ENCODE data around the gene EEFSEC.
A peak's percentile ranks its signal among the peaks of the same experiment; 100 is the strongest.

Gene EEFSEC, protein sequence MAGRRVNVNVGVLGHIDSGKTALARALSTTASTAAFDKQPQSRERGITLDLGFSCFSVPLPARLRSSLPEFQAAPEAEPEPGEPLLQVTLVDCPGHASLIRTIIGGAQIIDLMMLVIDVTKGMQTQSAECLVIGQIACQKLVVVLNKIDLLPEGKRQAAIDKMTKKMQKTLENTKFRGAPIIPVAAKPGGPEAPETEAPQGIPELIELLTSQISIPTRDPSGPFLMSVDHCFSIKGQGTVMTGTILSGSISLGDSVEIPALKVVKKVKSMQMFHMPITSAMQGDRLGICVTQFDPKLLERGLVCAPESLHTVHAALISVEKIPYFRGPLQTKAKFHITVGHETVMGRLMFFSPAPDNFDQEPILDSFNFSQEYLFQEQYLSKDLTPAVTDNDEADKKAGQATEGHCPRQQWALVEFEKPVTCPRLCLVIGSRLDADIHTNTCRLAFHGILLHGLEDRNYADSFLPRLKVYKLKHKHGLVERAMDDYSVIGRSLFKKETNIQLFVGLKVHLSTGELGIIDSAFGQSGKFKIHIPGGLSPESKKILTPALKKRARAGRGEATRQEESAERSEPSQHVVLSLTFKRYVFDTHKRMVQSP

GRCh38 chr3:128153156-128154041 is at the start of gene EEFSEC:
Gene EEFSEC, plus strand, starts transcription at chr3:128153481. Its CDS starts 27 bp downstream, at chr3:128153508.
- DNase-seq (ENCODE audit: low read depth), result peak; percentile 30
- TF ChIP-seq, protein P1, sequence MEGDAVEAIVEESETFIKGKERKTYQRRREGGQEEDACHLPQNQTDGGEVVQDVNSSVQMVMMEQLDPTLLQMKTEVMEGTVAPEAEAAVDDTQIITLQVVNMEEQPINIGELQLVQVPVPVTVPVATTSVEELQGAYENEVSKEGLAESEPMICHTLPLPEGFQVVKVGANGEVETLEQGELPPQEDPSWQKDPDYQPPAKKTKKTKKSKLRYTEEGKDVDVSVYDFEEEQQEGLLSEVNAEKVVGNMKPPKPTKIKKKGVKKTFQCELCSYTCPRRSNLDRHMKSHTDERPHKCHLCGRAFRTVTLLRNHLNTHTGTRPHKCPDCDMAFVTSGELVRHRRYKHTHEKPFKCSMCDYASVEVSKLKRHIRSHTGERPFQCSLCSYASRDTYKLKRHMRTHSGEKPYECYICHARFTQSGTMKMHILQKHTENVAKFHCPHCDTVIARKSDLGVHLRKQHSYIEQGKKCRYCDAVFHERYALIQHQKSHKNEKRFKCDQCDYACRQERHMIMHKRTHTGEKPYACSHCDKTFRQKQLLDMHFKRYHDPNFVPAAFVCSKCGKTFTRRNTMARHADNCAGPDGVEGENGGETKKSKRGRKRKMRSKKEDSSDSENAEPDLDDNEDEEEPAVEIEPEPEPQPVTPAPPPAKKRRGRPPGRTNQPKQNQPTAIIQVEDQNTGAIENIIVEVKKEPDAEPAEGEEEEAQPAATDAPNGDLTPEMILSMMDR (conservative IDR thresholded peaks at IDR 0.05; ENCODE audit: low read depth, low read length), result no peak
- peak within 1 kb of the TSS; percentile 70 for H3K4me3 ChIP-seq (ENCODE audit: low read length)

- TF ChIP-seq, protein P1 (conservative IDR thresholded peaks at IDR 0.05; ENCODE audit: low read depth, low read length), result no peak
- H3K4me3 ChIP-seq (ENCODE audit: low read length), result no peak overlapping the region
- no peak for DNase-seq (ENCODE audit: low read depth)
Measured at GRCh38 chr3:128107834-128108233, 45.4 kb upstream of the EEFSEC start.

DNA sequence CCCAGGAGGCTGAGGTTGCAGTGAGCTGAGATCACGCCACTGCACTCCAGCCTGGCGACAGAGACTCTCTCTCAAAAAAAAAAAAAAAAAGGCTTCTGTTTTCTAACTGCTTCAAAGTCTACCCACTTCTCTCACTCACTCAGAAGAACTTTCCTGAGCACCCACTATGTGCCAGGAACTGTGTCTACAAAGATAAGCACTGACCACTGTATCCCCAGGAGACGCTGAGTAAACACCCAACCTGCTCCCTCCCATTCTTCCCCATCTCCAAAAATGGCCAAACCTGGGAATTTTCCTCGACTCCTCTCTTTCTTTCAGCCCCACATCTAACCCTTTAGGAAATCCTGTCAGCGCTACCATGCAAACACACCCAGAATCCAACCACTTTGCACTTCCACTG is 42.1 kb upstream of the EEFSEC start:
- H3K4me3 ChIP-seq (ENCODE audit: low read length), result no peak overlapping the region
- TF ChIP-seq, protein P1 (conservative IDR thresholded peaks at IDR 0.05; ENCODE audit: low read depth, low read length), result no peak
- DNase-seq (ENCODE audit: low read depth), result no peak

DNA sequence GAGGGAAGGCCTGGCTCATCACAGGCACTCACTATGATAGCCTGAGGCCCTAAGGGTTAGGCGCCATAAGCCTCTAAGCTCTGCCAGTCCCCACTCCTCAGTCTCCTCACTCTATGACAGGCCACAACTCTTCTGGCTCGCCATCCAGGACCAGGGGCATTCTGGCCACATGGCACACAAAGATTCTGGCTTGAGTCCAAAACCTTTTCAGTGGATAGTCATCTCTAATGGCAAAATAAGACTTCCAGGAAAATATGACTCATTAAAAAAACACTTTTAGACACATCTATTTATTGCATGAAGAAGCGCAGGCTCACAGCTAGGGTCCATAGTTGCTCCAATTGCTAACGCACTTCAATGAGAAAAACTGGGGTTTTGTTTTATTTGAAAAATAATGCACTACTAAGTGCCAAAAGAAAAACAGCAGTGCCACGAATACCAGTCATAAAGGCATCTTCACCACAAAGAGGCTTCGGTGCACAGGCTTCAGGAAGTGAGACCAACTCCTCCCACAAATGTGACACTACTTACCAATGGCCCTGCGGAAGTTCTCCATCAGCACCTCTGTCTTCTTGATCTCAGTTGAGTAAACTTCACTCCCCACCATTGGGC is 40.8 kb upstream of the EEFSEC start:
- TF ChIP-seq, protein P1 (conservative IDR thresholded peaks at IDR 0.05; ENCODE audit: low read depth, low read length), result no peak
- peak; percentile 49 for DNase-seq (ENCODE audit: low read depth)

DNA sequence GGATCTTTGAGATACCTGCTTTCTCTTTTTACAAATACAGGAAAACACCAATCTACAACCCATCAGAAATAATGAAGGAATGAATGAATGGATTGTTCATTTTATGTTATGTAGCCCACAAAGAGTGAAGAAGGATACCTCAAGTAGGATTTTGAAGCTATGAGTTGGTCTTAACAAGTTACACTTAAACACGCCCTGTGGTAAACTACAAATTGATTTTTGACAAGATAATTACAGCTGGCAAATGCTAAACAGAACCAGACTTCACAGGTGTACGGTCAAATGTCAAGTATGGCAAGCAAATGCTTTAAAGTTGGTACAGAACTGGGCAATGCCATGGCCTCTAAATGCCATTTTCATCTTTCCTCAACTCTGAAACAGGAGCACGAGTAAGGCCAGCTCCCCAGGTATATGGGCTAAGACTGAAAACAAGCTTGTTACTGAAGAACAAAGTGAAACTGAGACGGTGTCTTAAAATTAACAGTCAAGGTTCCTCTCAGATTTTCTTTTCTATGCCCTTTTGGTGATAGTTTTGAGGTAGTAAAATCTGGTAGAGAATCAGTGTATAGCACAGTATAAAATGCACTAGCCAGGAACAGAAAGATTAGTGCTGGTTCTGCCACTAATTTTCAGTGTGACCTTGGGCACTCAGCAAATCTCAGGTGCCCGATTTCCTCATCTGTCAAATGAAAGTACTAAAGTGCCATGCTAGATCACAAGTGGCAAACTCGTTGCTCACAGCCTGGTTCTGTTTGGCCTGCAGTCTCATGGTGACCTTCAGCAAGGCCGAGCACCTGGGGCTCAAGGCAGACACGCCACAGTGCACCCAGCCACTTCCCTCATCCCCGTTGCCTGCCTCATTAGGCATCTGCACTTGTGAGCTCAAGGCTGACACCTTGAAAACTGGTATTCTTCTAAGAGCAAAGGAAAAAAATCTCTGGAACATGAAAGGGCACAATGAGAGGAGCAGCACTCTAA is 39.2 kb upstream of the EEFSEC start:
- H3K4me3 ChIP-seq (ENCODE audit: low read length), result no peak overlapping the region
- no peak for DNase-seq (ENCODE audit: low read depth)
- TF ChIP-seq, protein P1 (conservative IDR thresholded peaks at IDR 0.05; ENCODE audit: low read depth, low read length), result no peak

More for the DNA sequence above, 40.8 kb upstream of the EEFSEC start:
- H3K4me3 ChIP-seq (ENCODE audit: low read length), result no peak overlapping the region

DNA sequence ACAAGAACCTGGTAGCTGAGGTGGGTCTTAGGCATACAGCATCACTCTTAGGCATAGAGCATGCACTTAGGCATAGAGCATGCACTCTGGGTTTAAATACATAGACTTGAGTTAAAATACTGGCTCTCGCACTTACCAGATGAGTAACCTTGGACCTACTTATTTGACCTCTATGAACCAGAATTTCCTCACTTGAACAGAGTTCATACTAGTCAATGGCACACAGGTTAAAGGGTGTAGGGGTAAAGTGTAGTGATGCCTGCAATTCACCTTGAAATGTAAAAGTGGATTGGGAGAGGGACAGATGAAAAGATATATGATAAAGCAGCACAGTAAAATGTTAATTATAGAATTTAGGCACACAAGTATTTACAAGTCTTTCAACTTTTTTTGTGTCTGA is 31.3 kb upstream of the EEFSEC start:
- no peak for DNase-seq (ENCODE audit: low read depth)
- TF ChIP-seq, protein P1 (conservative IDR thresholded peaks at IDR 0.05; ENCODE audit: low read depth, low read length), result no peak
- no peak overlapping the region for H3K4me3 ChIP-seq (ENCODE audit: low read length)

Data from retinal pigment epithelial cell (primary cell).